Kidney (tissue), 14 donors: Measurements from ENCODE around the gene TP63. TPM values are rescaled to one million over a fixed set of nuclear protein-coding genes. Genes with fewer than 3 reads are reported as not detected.

ENCODE experiments used
- DNase-seq, 5 donors: peaks; one replicate each; pipeline ENCODE4 v3.0.0-alpha.2; 2013 to 2020
- FAIRE-seq: peaks from 2 replicates; lab custom pipeline; 2012; peaks lifted over from hg19 to GRCh38; lab: Jason Lieb, UNC
- H3K27ac ChIP-seq, 2 donors: one replicate each; pipeline ENCODE4 v1.7.0; 2013; ENCODE audit warnings: low read depth in 2 of 2, low read length in 2 of 2, inconsistent platforms in 1 of 2
- H3K27me3 ChIP-seq: one replicate; pipeline ENCODE4 v1.7.1; 2013; ENCODE audit warnings: low read length, inconsistent platforms; ENCODE audit not compliant: control insufficient read depth, insufficient read depth
- H3K36me3 ChIP-seq, 3 donors: one replicate each; pipeline versions ENCODE4 v1.7.0 to v1.7.1; 2013; ENCODE audit warnings: low read length in 3 of 3, control low read depth in 1 of 3, inconsistent platforms in 1 of 3; ENCODE audit not compliant: insufficient read depth in 3 of 3, control insufficient read depth in 2 of 3
- H3K4me1 ChIP-seq, 3 donors: one replicate each; pipeline versions ENCODE4 v1.7.0 to v1.7.1; 2013; ENCODE audit warnings: low read length in 3 of 3, inconsistent platforms in 1 of 3, low read depth in 1 of 3; ENCODE audit not compliant: control insufficient read depth in 2 of 3, insufficient read depth in 2 of 3
- H3K4me3 ChIP-seq, 3 donors: one replicate each; pipeline versions ENCODE4 v1.7.0 to v1.8.1; 2013; ENCODE audit warnings: low read length in 3 of 3, control low read depth in 1 of 3, inconsistent platforms in 1 of 3
- H3K9ac ChIP-seq, 3 donors: one replicate each; pipeline versions ENCODE4 v1.7.0 to v1.7.1; 2013; ENCODE audit warnings: low read length in 3 of 3, control low read depth in 1 of 3, inconsistent platforms in 1 of 3
- H3K9me3 ChIP-seq, 3 donors: one replicate each; pipeline versions ENCODE4 v1.7.0 to v1.7.1; 2013; ENCODE audit warnings: low read length in 3 of 3, control low read depth in 1 of 3, inconsistent platforms in 1 of 3; ENCODE audit not compliant: control insufficient read depth in 2 of 3, insufficient read depth in 1 of 3
- CTCF ChIP-seq: IDR thresholded peaks from 3 replicates; pipeline ENCODE4 v1.5.1; 2012; ENCODE audit warnings: mild to moderate bottlenecking, moderate library complexity, borderline replicate concordance; ENCODE audit not compliant: insufficient read depth; ENCODE audit errors: extremely low read depth
- intact Hi-C: fragments of 100-400 bp; cut with DNase I; formaldehyde crosslinking; loops from one replicate; pipeline ENCODE4 v1.11.1; 2022
- polyA plus RNA-seq: library from polyadenylated mRNA; stranded (reverse); fragments of 350-450 nt; fragmentation: Illumina TruSeq; extraction: RNeasy Lipid Tissue Mini Kit (QIAGEN cat#74804); gene quantifications from one replicate; pipeline ENCODE4 v1.2.3, GENCODE V29; 2014; ENCODE audit warnings: low read depth, low replicate concordance; ENCODE audit not compliant: insufficient read depth
- total RNA-seq: library from RNA; stranded (reverse); fragmentation: NEBNext Ultra II Directional; extraction: Animal tissue kit (Norgen Biotek cat#: 25700); gene quantifications from one replicate; pipeline ENCODE4 v1.2.1, GENCODE V29; 2021
- donor health status: control.
- donor health status: control.
- donor health status: control.
- donor health status: control.
- donor health status: control.
- donor health status: DM: yes; HTN: yes; CAD: no.
- donor health status: Normal renal cell carcinoma (clear cell type).

TP63 gene
- total and polyA plus RNA-seq, 2 donors from 2014 or later: 0.13 to 1.1 TPM

GRCh38 chr3:189902230-189903186 is 271.3 kb downstream of the TP63 start:
- Histone ChIP-seq H3K4me3 (no peak overlapping the region), H3K27me3 (no peaks in the 10 kb centered on the region), H3K9ac (no peak overlapping the region), H3K36me3 (no peaks in the 10 kb centered on the region), H3K27ac (no peak overlapping the region), H3K9me3 (no peaks in the 10 kb centered on the region), H3K4me1 (no peaks in the 10 kb centered on the region)
- intact Hi-C loops: no loop called here
- no peak for TF ChIP-seq CTCF
- no peak for FAIRE-seq
- DNase-seq: no peak

- FAIRE-seq: no peak
- DNase-seq: no peak
- no peaks in the 10 kb centered on the region for H3K4me1 ChIP-seq
- H3K27ac ChIP-seq: no peak overlapping the region
- no peaks in the 10 kb centered on the region for H3K36me3 ChIP-seq
- H3K27me3 ChIP-seq: no peaks in the 10 kb centered on the region
- intact Hi-C loops: no loop called here
- H3K4me3 ChIP-seq: no peak overlapping the region
- H3K9me3 ChIP-seq: no peaks in the 10 kb centered on the region
- no peak overlapping the region for H3K9ac ChIP-seq
- no peak for TF ChIP-seq CTCF
These were observed 272.5 kb downstream of the TP63 start for GRCh38 chr3:189903562-189904250.

- no peaks in the 10 kb centered on the region for H3K9me3 ChIP-seq
- no peak for FAIRE-seq
- no peak for TF ChIP-seq CTCF
- no peak overlapping the region for H3K9ac ChIP-seq
- no peaks in the 10 kb centered on the region for H3K36me3 ChIP-seq
- no peak overlapping the region for H3K4me3 ChIP-seq
- H3K27me3 ChIP-seq: no peaks in the 10 kb centered on the region
- no peak overlapping the region for H3K27ac ChIP-seq
- H3K4me1 ChIP-seq: no peaks in the 10 kb centered on the region
- intact Hi-C loops: no loop called here
- no peak for DNase-seq
These were observed 276.6 kb downstream of the TP63 start for GRCh38 chr3:189907803-189908202.
